ENCODE results near the gene ROBO1. TPM values are rescaled to one million over a fixed set of nuclear protein-coding genes. Genes with fewer than 3 reads are reported as not detected.
"Not testable (repeated sequence)": the region's sequence is repeated elsewhere in the genome, so short reads cannot be mapped to it uniquely, and the experiment has no call there.

Gene ROBO1
- total RNA-seq, 1 donor from 2014 or later, result 0.11 TPM

GRCh38 chr3:79173259-79173658 is 594.5 kb downstream of the ROBO1 start:
- intact Hi-C loops (cut with micrococcal nuclease), result not testable (repeated sequence)

- intact Hi-C loops (cut with micrococcal nuclease), result no loop called here
These were observed 595.6 kb downstream of the ROBO1 start for GRCh38 chr3:79172241-79172640.

- intact Hi-C loops (cut with micrococcal nuclease), result no loop called here
These were observed 597.8 kb downstream of the ROBO1 start for GRCh38 chr3:79170021-79170420.

- intact Hi-C loops (cut with micrococcal nuclease), result no loop called here
These were observed 600.0 kb downstream of the ROBO1 start for GRCh38 chr3:79167651-79168416.

GRCh38 chr3:79162653-79163052 is 605.1 kb downstream of the ROBO1 start:
- intact Hi-C loops (cut with micrococcal nuclease), result no loop called here

- intact Hi-C loops (cut with micrococcal nuclease), result no loop called here
These were observed 605.9 kb downstream of the ROBO1 start for GRCh38 chr3:79161941-79162340.

GRCh38 chr3:79160421-79160820 is 607.4 kb downstream of the ROBO1 start:
- intact Hi-C loops (cut with micrococcal nuclease), result no loop called here

GRCh38 chr3:79159736-79160135 is 608.1 kb downstream of the ROBO1 start:
- intact Hi-C loops (cut with micrococcal nuclease), result no loop called here

GRCh38 chr3:79157191-79157590 is 610.6 kb downstream of the ROBO1 start:
- intact Hi-C loops (cut with micrococcal nuclease), result no loop called here

GRCh38 chr3:79154865-79155264 is 612.9 kb downstream of the ROBO1 start:
- intact Hi-C loops (cut with micrococcal nuclease), result no loop called here

GRCh38 chr3:79148786-79149185 is 619.0 kb downstream of the ROBO1 start:
- intact Hi-C loops (cut with micrococcal nuclease), result no loop called here

GRCh38 chr3:79146024-79146423 is 621.8 kb downstream of the ROBO1 start:
- intact Hi-C loops (cut with micrococcal nuclease), result no loop called here

GRCh38 chr3:79140708-79141107 is 627.1 kb downstream of the ROBO1 start:
- intact Hi-C loops (cut with micrococcal nuclease), result no loop called here

GRCh38 chr3:79139395-79140068 is 628.3 kb downstream of the ROBO1 start:
- intact Hi-C loops (cut with micrococcal nuclease), result no loop called here

GRCh38 chr3:79125313-79125984 is 642.3 kb downstream of the ROBO1 start:
- intact Hi-C loops (cut with micrococcal nuclease), result no loop called here

- intact Hi-C loops (cut with micrococcal nuclease), result no loop called here
These were observed 652.3 kb downstream of the ROBO1 start for GRCh38 chr3:79115458-79115857.

GRCh38 chr3:79113876-79114275 is 653.9 kb downstream of the ROBO1 start:
- intact Hi-C loops (cut with micrococcal nuclease), result no loop called here

GRCh38 chr3:79111375-79112052 is 656.3 kb downstream of the ROBO1 start:
- intact Hi-C loops (cut with micrococcal nuclease), result no loop called here

- intact Hi-C loops (cut with micrococcal nuclease), result no loop called here
These were observed 658.0 kb downstream of the ROBO1 start for GRCh38 chr3:79109754-79110153.

GRCh38 chr3:79103307-79103706 is 664.5 kb downstream of the ROBO1 start:
- intact Hi-C loops (cut with micrococcal nuclease), result no loop called here

GRCh38 chr3:79097964-79098660 is 669.7 kb downstream of the ROBO1 start:
- intact Hi-C loops (cut with micrococcal nuclease), result no loop called here

All from T-helper 2 cell treated with Interferon-gamma antibody and Interleukin-4, amounts not matched to agents 100 ng/mL and 5 ng/mL, for 36 hours (primary cell).